T-helper 2 cell treated with Interferon-gamma antibody and Interleukin-4, amounts not matched to agents 100 ng/mL and 5 ng/mL, for 36 hours (primary cell): ENCODE measurements around the gene CACNG4. TPM values are rescaled to one million over a fixed set of nuclear protein-coding genes. Genes with fewer than 3 reads are reported as not detected.

ENCODE experiments used
- intact Hi-C: fragments of 100-400 bp; cut with micrococcal nuclease; formaldehyde crosslinking; loops from one replicate; pipeline ENCODE4 v1.15.1; 2023
- total RNA-seq: library from RNA; stranded (reverse); gene quantifications from 2 replicates; pipeline ENCODE4 v1.2.3, GENCODE V29; 2022

The CACNG4 gene
- total RNA-seq, 1 donor from 2014 or later: not detected

- intact Hi-C loops: no loop called here
These were observed 77.7 kb downstream of the CACNG4 start for GRCh38 chr17:67041941-67042899.

GRCh38 chr17:67043283-67043682 is 78.8 kb downstream of the CACNG4 start:
- intact Hi-C loops: no loop called here

GRCh38 chr17:67044016-67044772 is 79.7 kb downstream of the CACNG4 start, which contains the start of gene CACNG1:
CACNG1 (plus strand) TSS chr17:67044554; CDS start chr17:67044661, 107 bp downstream.
- intact Hi-C loops: no loop called here

- intact Hi-C loops: no loop called here
These were observed 80.4 kb downstream of the CACNG4 start for GRCh38 chr17:67044940-67045339.

GRCh38 chr17:67046398-67046797 is 81.9 kb downstream of the CACNG4 start:
- intact Hi-C loops: no loop called here

GRCh38 chr17:67047382-67047781 is 82.9 kb downstream of the CACNG4 start:
- intact Hi-C loops: no loop called here

GRCh38 chr17:67049025-67049739 is 84.7 kb downstream of the CACNG4 start:
- intact Hi-C loops: no loop called here

- intact Hi-C loops: no loop called here
These were observed 85.6 kb downstream of the CACNG4 start for GRCh38 chr17:67050066-67050465.

- intact Hi-C loops: no loop called here
These were observed 86.1 kb downstream of the CACNG4 start for GRCh38 chr17:67050471-67051154.

- intact Hi-C loops: no loop called here
These were observed 86.6 kb downstream of the CACNG4 start for GRCh38 chr17:67051155-67051538.

- intact Hi-C loops: no loop called here
These were observed 87.3 kb downstream of the CACNG4 start for GRCh38 chr17:67051837-67052236.

GRCh38 chr17:67052720-67053437 is 88.4 kb downstream of the CACNG4 start:
- intact Hi-C loops: no loop called here

GRCh38 chr17:67053438-67054000 is 89.0 kb downstream of the CACNG4 start:
- intact Hi-C loops: no loop called here

GRCh38 chr17:67054011-67054591 is 89.6 kb downstream of the CACNG4 start:
- intact Hi-C loops: no loop called here

- intact Hi-C loops: no loop called here
These were observed 90.1 kb downstream of the CACNG4 start for GRCh38 chr17:67054608-67055007.

- intact Hi-C loops: no loop called here
These were observed 90.5 kb downstream of the CACNG4 start for GRCh38 chr17:67055041-67055443.

GRCh38 chr17:67055811-67056745 is 91.6 kb downstream of the CACNG4 start:
- intact Hi-C loops: no loop called here

- intact Hi-C loops: no loop called here
These were observed 92.4 kb downstream of the CACNG4 start for GRCh38 chr17:67056746-67057490.
